HL-60 (cell line): Measurements from ENCODE around the gene LONRF3.

ENCODE experiments used
- DNase-seq, 2 experiments: peaks; one replicate each; pipeline ENCODE4 v3.0.0-alpha.2; 2010 to 2020; ENCODE audit warnings: low read depth in 1 of 2, low spot score in 1 of 2
- H3K27ac ChIP-seq: fragments of 250-450 bp; sonication (Bioruptor Pico); replicated peaks from 2 replicates; pipeline ENCODE4 v1.5.1; 2020; ENCODE audit warnings: mild to moderate bottlenecking, moderate library complexity
- H3K27me3 ChIP-seq: fragments of 250-450 bp; sonication (Bioruptor Pico); 2 replicates; pipeline ENCODE4 v1.5.1; 2021; ENCODE audit warnings: mild to moderate bottlenecking, moderate library complexity; ENCODE audit not compliant: insufficient read depth, poor library complexity, severe bottlenecking
- H3K4me3 ChIP-seq: replicated peaks from 2 replicates; pipeline ENCODE4 v1.5.1; 2011; ENCODE audit warnings: mild to moderate bottlenecking, control low read depth, low read length; ENCODE audit not compliant: insufficient read depth
- GABPA ChIP-seq: IDR thresholded peaks from 2 replicates; pipeline ENCODE4 v1.6.1; 2012; ENCODE audit warnings: low read depth
- POLR2AphosphoS5 ChIP-seq: IDR thresholded peaks from 2 replicates; pipeline ENCODE4 v1.6.1; 2012; ENCODE audit warnings: low read depth
- SPI1 ChIP-seq: IDR thresholded peaks from 2 replicates; pipeline ENCODE4 v1.6.1; 2012; ENCODE audit warnings: low read depth, mild to moderate bottlenecking, borderline replicate concordance
- TF ChIP-seq, protein P1 (sequence below): IDR thresholded peaks from one replicate; pipeline ENCODE4 v1.5.1; 2011; ENCODE audit warnings: low read length, control low read depth, inconsistent platforms; ENCODE audit not compliant: insufficient read depth
- TF ChIP-seq, protein P2 (sequence below): IDR thresholded peaks from 2 replicates; pipeline ENCODE4 v1.6.1; 2012; ENCODE audit warnings: low read depth; ENCODE audit not compliant: insufficient replicate concordance

Gene LONRF3

DNA sequence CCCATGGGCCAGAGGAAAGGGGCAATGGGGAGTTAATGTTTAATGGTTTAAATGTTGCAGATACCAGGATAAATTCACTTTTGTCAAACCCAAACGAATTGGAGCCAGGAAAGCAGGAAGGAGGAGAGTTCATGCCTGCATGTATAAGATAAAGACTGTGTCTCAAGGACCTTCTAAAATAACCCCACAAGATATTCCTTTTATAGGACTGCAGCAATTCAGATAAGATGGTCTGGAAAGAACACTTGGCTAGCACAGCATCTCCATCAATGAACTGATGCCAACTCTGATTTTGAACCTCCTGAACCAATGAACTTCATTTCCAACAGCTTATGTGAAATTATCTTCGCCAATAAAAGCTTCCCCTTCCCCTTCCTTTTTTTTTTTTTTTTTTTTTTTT, 31.3 kb upstream of the LONRF3 start:
- DNase-seq = no peak
- H3K4me3 ChIP-seq = no peak overlapping the region
- TF ChIP-seq SPI1 = no peak
- TF ChIP-seq, protein P1, sequence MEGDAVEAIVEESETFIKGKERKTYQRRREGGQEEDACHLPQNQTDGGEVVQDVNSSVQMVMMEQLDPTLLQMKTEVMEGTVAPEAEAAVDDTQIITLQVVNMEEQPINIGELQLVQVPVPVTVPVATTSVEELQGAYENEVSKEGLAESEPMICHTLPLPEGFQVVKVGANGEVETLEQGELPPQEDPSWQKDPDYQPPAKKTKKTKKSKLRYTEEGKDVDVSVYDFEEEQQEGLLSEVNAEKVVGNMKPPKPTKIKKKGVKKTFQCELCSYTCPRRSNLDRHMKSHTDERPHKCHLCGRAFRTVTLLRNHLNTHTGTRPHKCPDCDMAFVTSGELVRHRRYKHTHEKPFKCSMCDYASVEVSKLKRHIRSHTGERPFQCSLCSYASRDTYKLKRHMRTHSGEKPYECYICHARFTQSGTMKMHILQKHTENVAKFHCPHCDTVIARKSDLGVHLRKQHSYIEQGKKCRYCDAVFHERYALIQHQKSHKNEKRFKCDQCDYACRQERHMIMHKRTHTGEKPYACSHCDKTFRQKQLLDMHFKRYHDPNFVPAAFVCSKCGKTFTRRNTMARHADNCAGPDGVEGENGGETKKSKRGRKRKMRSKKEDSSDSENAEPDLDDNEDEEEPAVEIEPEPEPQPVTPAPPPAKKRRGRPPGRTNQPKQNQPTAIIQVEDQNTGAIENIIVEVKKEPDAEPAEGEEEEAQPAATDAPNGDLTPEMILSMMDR = no peak
- TF ChIP-seq, protein P2, sequence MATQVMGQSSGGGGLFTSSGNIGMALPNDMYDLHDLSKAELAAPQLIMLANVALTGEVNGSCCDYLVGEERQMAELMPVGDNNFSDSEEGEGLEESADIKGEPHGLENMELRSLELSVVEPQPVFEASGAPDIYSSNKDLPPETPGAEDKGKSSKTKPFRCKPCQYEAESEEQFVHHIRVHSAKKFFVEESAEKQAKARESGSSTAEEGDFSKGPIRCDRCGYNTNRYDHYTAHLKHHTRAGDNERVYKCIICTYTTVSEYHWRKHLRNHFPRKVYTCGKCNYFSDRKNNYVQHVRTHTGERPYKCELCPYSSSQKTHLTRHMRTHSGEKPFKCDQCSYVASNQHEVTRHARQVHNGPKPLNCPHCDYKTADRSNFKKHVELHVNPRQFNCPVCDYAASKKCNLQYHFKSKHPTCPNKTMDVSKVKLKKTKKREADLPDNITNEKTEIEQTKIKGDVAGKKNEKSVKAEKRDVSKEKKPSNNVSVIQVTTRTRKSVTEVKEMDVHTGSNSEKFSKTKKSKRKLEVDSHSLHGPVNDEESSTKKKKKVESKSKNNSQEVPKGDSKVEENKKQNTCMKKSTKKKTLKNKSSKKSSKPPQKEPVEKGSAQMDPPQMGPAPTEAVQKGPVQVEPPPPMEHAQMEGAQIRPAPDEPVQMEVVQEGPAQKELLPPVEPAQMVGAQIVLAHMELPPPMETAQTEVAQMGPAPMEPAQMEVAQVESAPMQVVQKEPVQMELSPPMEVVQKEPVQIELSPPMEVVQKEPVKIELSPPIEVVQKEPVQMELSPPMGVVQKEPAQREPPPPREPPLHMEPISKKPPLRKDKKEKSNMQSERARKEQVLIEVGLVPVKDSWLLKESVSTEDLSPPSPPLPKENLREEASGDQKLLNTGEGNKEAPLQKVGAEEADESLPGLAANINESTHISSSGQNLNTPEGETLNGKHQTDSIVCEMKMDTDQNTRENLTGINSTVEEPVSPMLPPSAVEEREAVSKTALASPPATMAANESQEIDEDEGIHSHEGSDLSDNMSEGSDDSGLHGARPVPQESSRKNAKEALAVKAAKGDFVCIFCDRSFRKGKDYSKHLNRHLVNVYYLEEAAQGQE = no peak
- no peak for TF ChIP-seq GABPA
- no peak for TF ChIP-seq POLR2AphosphoS5
- H3K27me3 ChIP-seq = no peaks in the 10 kb centered on the region
- H3K27ac ChIP-seq = no peak overlapping the region

DNA sequence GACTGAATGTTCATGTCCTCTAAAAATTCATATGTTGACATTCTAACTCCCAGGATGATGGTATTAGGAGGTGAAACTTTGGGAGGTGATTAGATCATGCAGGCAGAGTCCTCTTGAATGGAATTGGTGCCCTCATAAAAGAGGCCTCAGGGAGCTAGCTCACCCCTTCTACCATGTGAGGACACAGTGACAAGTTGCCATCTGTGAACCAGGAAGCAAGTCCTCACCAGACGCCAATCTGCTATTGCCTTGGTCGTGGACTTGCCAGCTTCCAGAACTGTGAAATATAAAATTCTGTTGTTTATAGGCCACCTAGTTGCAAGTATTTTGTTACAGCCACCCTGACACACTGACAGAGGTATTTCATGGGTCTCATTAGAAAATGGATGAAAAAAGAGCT, 28.5 kb upstream of the LONRF3 start:
- Histone ChIP-seq H3K27me3 (no peaks in the 10 kb centered on the region), H3K27ac (no peak overlapping the region), H3K4me3 (no peak overlapping the region)
- DNase-seq = no peak
- TF ChIP-seq POLR2AphosphoS5 (no peak), SPI1 (no peak), GABPA (no peak)
- TF ChIP-seq, protein P1 = no peak
- TF ChIP-seq, protein P2 = no peak

DNA sequence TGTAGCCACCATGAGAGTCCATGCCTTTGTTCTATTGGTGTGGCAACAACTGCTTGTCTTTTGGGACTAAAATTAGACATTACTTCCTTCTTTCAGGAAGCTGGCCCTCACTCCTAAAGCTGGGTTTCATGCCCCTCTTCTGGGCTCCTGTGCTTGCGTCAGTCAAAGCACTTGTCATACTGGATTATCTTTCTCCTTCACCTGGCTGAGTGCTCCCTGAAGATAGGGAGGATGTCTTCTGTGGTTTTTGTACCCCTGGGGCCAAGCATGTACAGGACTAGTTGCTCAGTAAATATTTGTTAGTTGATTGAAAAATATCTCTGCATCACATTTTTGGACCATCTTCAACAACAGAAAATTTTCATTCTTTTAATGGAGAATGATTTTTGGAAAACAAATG, 26.1 kb upstream of the LONRF3 start:
- no peaks in the 10 kb centered on the region for H3K27me3 ChIP-seq
- no peak for DNase-seq
- H3K27ac ChIP-seq = no peak overlapping the region
- TF ChIP-seq, protein P1 = no peak
- TF ChIP-seq POLR2AphosphoS5 = no peak
- TF ChIP-seq SPI1 = no peak
- TF ChIP-seq GABPA = no peak
- TF ChIP-seq, protein P2 = no peak
- no peak overlapping the region for H3K4me3 ChIP-seq
